HG02840 (cell line): ENCODE results near the gene DENND1A.
A peak's percentile ranks its signal among the peaks of the same experiment; 100 is the strongest.
"Not testable (repeated sequence)": the region's sequence is repeated elsewhere in the genome, so short reads cannot be mapped to it uniquely, and the experiment has no call there.

Experiments
- ATAC-seq: cut with Tn5 transposase; IDR thresholded peaks from one replicate; pipeline ENCODE4 v1.9.1; 2021; ENCODE audit warnings: mild to moderate bottlenecking, moderate library complexity, moderate number of reproducible peaks; ENCODE audit not compliant: unreplicated experiment, low FRiP score

Gene DENND1A

GRCh38 chr9:123636805-123637204 lies 293.1 kb downstream of the DENND1A start:
- not testable (repeated sequence) for ATAC-seq

- no peak for ATAC-seq
These were observed 298.1 kb downstream of the DENND1A start for GRCh38 chr9:123631862-123632261.

GRCh38 chr9:123630233-123630632 lies 299.7 kb downstream of the DENND1A start:
- ATAC-seq: no peak

GRCh38 chr9:123629531-123629930 lies 300.4 kb downstream of the DENND1A start:
- ATAC-seq: no peak

GRCh38 chr9:123622711-123623241 lies 307.1 kb downstream of the DENND1A start:
- ATAC-seq: no peak

GRCh38 chr9:123620239-123620638 lies 309.7 kb downstream of the DENND1A start:
- no peak for ATAC-seq

- ATAC-seq: no peak
These were observed 311.8 kb downstream of the DENND1A start for GRCh38 chr9:123617952-123618678.

- no peak for ATAC-seq
These were observed 312.6 kb downstream of the DENND1A start for GRCh38 chr9:123617286-123617685.

- no peak for ATAC-seq
These were observed 313.2 kb downstream of the DENND1A start for GRCh38 chr9:123616707-123617106.

GRCh38 chr9:123615381-123615780 lies 314.5 kb downstream of the DENND1A start:
- ATAC-seq: no peak

GRCh38 chr9:123614306-123615263 lies 315.3 kb downstream of the DENND1A start:
- ATAC-seq: no peak

- ATAC-seq: no peak
These were observed 318.7 kb downstream of the DENND1A start for GRCh38 chr9:123611226-123611625.

GRCh38 chr9:123609844-123610243 lies 320.1 kb downstream of the DENND1A start:
- no peak for ATAC-seq

- peak; percentile 97 for ATAC-seq
These were observed 321.8 kb downstream of the DENND1A start for GRCh38 chr9:123608104-123608503.

- ATAC-seq: no peak
These were observed 322.4 kb downstream of the DENND1A start for GRCh38 chr9:123607479-123607878.

GRCh38 chr9:123606141-123606540 lies 323.8 kb downstream of the DENND1A start:
- no peak for ATAC-seq

GRCh38 chr9:123605286-123605685 lies 324.6 kb downstream of the DENND1A start:
- no peak for ATAC-seq

GRCh38 chr9:123604861-123605260 lies 325.1 kb downstream of the DENND1A start:
- no peak for ATAC-seq

GRCh38 chr9:123601828-123602227 lies 328.1 kb downstream of the DENND1A start:
- ATAC-seq: no peak

GRCh38 chr9:123599781-123600180 lies 330.1 kb downstream of the DENND1A start:
- ATAC-seq: no peak

- ATAC-seq: no peak
These were observed 331.9 kb downstream of the DENND1A start for GRCh38 chr9:123597876-123598556.
